Prostate gland (tissue), 2 donors: ENCODE data around the gene DNAH5.

Experiments
- CTCF ChIP-seq, 4 experiments: fragments of 200-600 bp in 2 of 4; fragments of 450-650 bp in 2 of 4; sonication (generic) in 2 of 4; IDR thresholded peaks; 1 replicate in 3 of 4; 2 replicates in 1 of 4; pipeline ENCODE4 v1.5.1; 2016 to 2019; ENCODE audit warnings: antibody characterized with exemption in 4 of 4, mild to moderate bottlenecking in 2 of 4, moderate library complexity in 2 of 4
- POLR2A ChIP-seq: fragments of 450-650 bp; IDR thresholded peaks from one replicate; pipeline ENCODE4 v1.6.1; 2016; ENCODE audit warnings: antibody characterized with exemption, mild to moderate bottlenecking
- POLR2AphosphoS5 ChIP-seq: sonication (generic); formaldehyde crosslinking; IDR thresholded peaks from one replicate; pipeline ENCODE4 v1.6.1; 2017; ENCODE audit warnings: antibody characterized with exemption

DNA sequence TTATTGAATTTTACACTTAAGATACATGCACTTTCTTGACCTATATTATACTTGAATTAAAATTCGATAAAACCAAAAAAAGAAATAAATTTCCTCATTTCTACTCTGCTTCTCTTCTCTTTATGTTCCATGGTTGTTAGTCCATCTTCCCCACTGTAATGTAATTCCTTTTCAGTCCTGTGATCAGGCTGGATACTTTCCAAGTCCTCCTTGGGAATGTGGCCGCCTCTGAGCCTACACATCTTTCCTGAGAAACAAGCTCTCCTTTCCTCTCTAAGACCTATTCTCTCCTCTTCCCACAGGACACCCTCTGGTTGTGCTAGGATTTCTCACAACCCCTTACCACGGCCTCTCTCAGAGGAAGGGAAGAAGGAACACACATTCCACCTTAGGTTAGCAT lies 285.1 kb downstream of the DNAH5 start:
- no peak for TF ChIP-seq CTCF (IDR thresholded peaks at IDR 0.05)
- TF ChIP-seq POLR2A: no peak
- no peak for TF ChIP-seq POLR2AphosphoS5
